Liver (tissue), 9 donors: ENCODE results near the gene ENDOU. TPM values are rescaled to one million over a fixed set of nuclear protein-coding genes. Genes with fewer than 3 reads are reported as not detected.

Experiments
- DNase-seq: peaks from one replicate; pipeline ENCODE4 v3.0.0-alpha.2; 2017; ENCODE audit warnings: low spot score
- H3K27ac ChIP-seq, 2 donors: one replicate each; pipeline ENCODE4 v1.7.0; 2013; ENCODE audit warnings: inconsistent platforms in 2 of 2, low read length in 2 of 2, control low read depth in 1 of 2, low read depth in 1 of 2, mild to moderate bottlenecking in 1 of 2
- H3K27me3 ChIP-seq, 4 donors: one replicate each; pipeline versions ENCODE4 v1.6.1 to v1.7.0; 2013; ENCODE audit warnings: low read length in 3 of 4, inconsistent platforms in 1 of 4, mild to moderate bottlenecking in 1 of 4, moderate library complexity in 1 of 4; ENCODE audit not compliant: control insufficient read depth in 4 of 4, insufficient read depth in 4 of 4
- H3K36me3 ChIP-seq, 4 donors: one replicate each; pipeline versions ENCODE4 v1.6.1 to v1.7.0; 2013; ENCODE audit warnings: low read length in 3 of 4, mild to moderate bottlenecking in 3 of 4, low read depth in 1 of 4, moderate library complexity in 1 of 4; ENCODE audit not compliant: control insufficient read depth in 4 of 4, insufficient read depth in 3 of 4
- H3K4me1 ChIP-seq, 4 donors: one replicate each; pipeline versions ENCODE4 v1.6.1 to v1.7.0; 2013; ENCODE audit warnings: low read length in 3 of 4, mild to moderate bottlenecking in 3 of 4, moderate library complexity in 1 of 4; ENCODE audit not compliant: control insufficient read depth in 4 of 4, insufficient read depth in 4 of 4
- H3K4me3 ChIP-seq, 3 donors: one replicate each; pipeline versions ENCODE4 v1.6.1 to v1.7.0; 2013; ENCODE audit warnings: low read length in 3 of 3, control low read depth in 1 of 3, low read depth in 1 of 3, mild to moderate bottlenecking in 1 of 3
- H3K9ac ChIP-seq, 2 donors: one replicate each; pipeline ENCODE4 v1.7.0; 2013; ENCODE audit warnings: low read length in 2 of 2, mild to moderate bottlenecking in 2 of 2, moderate library complexity in 2 of 2, control low read depth in 1 of 2, low read depth in 1 of 2
- H3K9me3 ChIP-seq, 4 donors: one replicate each; pipeline versions ENCODE4 v1.6.1 to v1.7.0; 2013; ENCODE audit warnings: low read length in 3 of 4; ENCODE audit not compliant: control insufficient read depth in 4 of 4
- ATF3 ChIP-seq: IDR thresholded peaks from 2 replicates; pipeline ENCODE4 v1.6.1; 2016; ENCODE audit warnings: antibody characterized with exemption
- CTCF ChIP-seq: fragments of 150-350 bp; IDR thresholded peaks from 2 replicates; pipeline ENCODE4 v1.5.1; 2017; ENCODE audit warnings: improper control_type of control experiment, low read depth, low read length; ENCODE audit not compliant: missing input control
- EGR1 ChIP-seq, 2 donors: IDR thresholded peaks; 2 replicates each; pipeline ENCODE4 v1.6.1; 2016 to 2018; ENCODE audit warnings: antibody characterized with exemption in 2 of 2, low read depth in 2 of 2
- FOXA1 ChIP-seq: IDR thresholded peaks from 2 replicates; pipeline ENCODE4 v1.6.1; 2016; ENCODE audit warnings: antibody characterized with exemption
- FOXA2 ChIP-seq: IDR thresholded peaks from 2 replicates; pipeline ENCODE4 v1.6.1; 2016; ENCODE audit warnings: antibody characterized with exemption
- GABPA ChIP-seq, 2 donors: IDR thresholded peaks in 1 of 2; conservative IDR thresholded peaks in 1 of 2; 2 replicates each; pipeline ENCODE4 v1.6.1; 2016; ENCODE audit warnings: antibody characterized with exemption in 2 of 2, mild to moderate bottlenecking in 1 of 2, moderate library complexity in 1 of 2
- HNF4A ChIP-seq, 2 donors: conservative IDR thresholded peaks; 2 replicates each; pipeline ENCODE4 v1.6.1; 2016; ENCODE audit warnings: antibody characterized with exemption in 2 of 2, mild to moderate bottlenecking in 2 of 2
- HNF4G ChIP-seq: IDR thresholded peaks from 2 replicates; pipeline ENCODE4 v1.6.1; 2016; ENCODE audit warnings: antibody characterized with exemption
- JUND ChIP-seq, 2 donors: IDR thresholded peaks; 2 replicates each; pipeline ENCODE4 v1.6.1; 2016; ENCODE audit warnings: antibody characterized with exemption in 2 of 2
- MAX ChIP-seq: IDR thresholded peaks from 2 replicates; pipeline ENCODE4 v1.6.1; 2016; ENCODE audit warnings: antibody characterized with exemption
- NR2F2 ChIP-seq: IDR thresholded peaks from 2 replicates; pipeline ENCODE4 v1.6.1; 2016; ENCODE audit warnings: antibody characterized with exemption
- RAD21 ChIP-seq, 2 donors: IDR thresholded peaks; 2 replicates each; pipeline ENCODE4 v1.6.1; 2016; ENCODE audit warnings: antibody characterized with exemption in 2 of 2, mild to moderate bottlenecking in 2 of 2
- REST ChIP-seq: IDR thresholded peaks from 2 replicates; pipeline ENCODE4 v1.6.1; 2016; ENCODE audit warnings: antibody characterized with exemption, mild to moderate bottlenecking
- RXRA ChIP-seq, 2 donors: IDR thresholded peaks; 2 replicates each; pipeline ENCODE4 v1.6.1; 2017 to 2018; ENCODE audit warnings: antibody characterized with exemption in 2 of 2, mild to moderate bottlenecking in 1 of 2
- SP1 ChIP-seq: IDR thresholded peaks from 2 replicates; pipeline ENCODE4 v1.6.1; 2018; ENCODE audit warnings: antibody characterized with exemption, mild to moderate bottlenecking
- TAF1 ChIP-seq: conservative IDR thresholded peaks from 2 replicates; pipeline ENCODE4 v1.6.1; 2016; ENCODE audit warnings: antibody characterized with exemption, mild to moderate bottlenecking
- YY1 ChIP-seq: IDR thresholded peaks from 2 replicates; pipeline ENCODE4 v1.6.1; 2016; ENCODE audit warnings: antibody characterized with exemption, mild to moderate bottlenecking
- ZBTB33 ChIP-seq: IDR thresholded peaks from 2 replicates; pipeline ENCODE4 v1.6.1; 2016; ENCODE audit warnings: antibody characterized with exemption
- WGBS: extraction: QIAGEN DNeasy Blood & Tissue Kit; methylation state at CpG from one replicate; pipeline ENCODE4 v1.1.7; 2013; 5-methylcytosine and 5-hydroxymethylcytosine counted together
- polyA plus RNA-seq, 2 donors: library from polyadenylated mRNA; stranded (reverse) in 1 of 2; unstranded in 1 of 2; fragments of 200-250 nt in 1 of 2; fragments of >200 nt in 1 of 2; fragmentation: Nextera tagmentation in 1 of 2; extraction: Ambion mirVana in 1 of 2; gene quantifications; one replicate each; pipeline versions ENCODE4 v1.2.1 to v1.2.3, GENCODE V29; 2013 to 2015
- total RNA-seq, 2 donors: library from RNA; depleted of rRNA; stranded (reverse); fragments of >200 nt; gene quantifications; one replicate each; pipeline ENCODE4 v1.2.3, GENCODE V29; 2014
- donor health status: healthy.
- donor health status: healthy.
- donor health status: healthy.
- donor health status: healthy.
- donor health status: healthy.

Gene ENDOU
- total and polyA plus RNA-seq, 4 donors: 0.25 TPM; not detected in 3

- Histone ChIP-seq H3K27me3 (no peaks in the 10 kb centered on the region), H3K4me3 (peak overlapping the region; percentile 78 to 99 (median 91)), H3K36me3 (peaks cover 2 to 10% (median 8%) of the 10 kb centered on the region in 4 donors), H3K9ac (no peak overlapping the region), H3K9me3 (no peaks in the 10 kb centered on the region), H3K4me1 (peaks cover 5 to 20% (median 15%) of the 10 kb centered on the region in 4 donors), H3K27ac (no peak overlapping the region)
- TF ChIP-seq SP1: no peak
- no peak for TF ChIP-seq RXRA (IDR thresholded peaks at IDR 0.05)
- TF ChIP-seq MAX: no peak
- no peak for TF ChIP-seq JUND (IDR thresholded peaks at IDR 0.05)
- no peak for TF ChIP-seq HNF4G
- TF ChIP-seq FOXA2: no peak
- TF ChIP-seq TAF1: no peak
- 94% methylated on average over 9 of the region's 9 CpGs for WGBS
- DNase-seq: no peak
Measured at GRCh38 chr12:47704719-47705118, 20.6 kb downstream of the ENDOU start.

GRCh38 chr12:47700263-47700662, 25.0 kb downstream of the ENDOU start:
- DNase-seq: no peak
- H3K27me3 ChIP-seq: no peaks in the 10 kb centered on the region
- 96% methylated on average over 2 of the region's 2 CpGs for whole genome bisulfite sequencing
- H3K9ac ChIP-seq: no peak overlapping the region
- H3K36me3 ChIP-seq: peaks cover 2 to 13% (median 12%) of the 10 kb centered on the region in 4 donors
- no peak overlapping the region for H3K4me3 ChIP-seq
- H3K27ac ChIP-seq: no peak overlapping the region
- no peaks in the 10 kb centered on the region for H3K9me3 ChIP-seq
- peaks cover 5 to 7% (median 6%) of the 10 kb centered on the region in 4 donors for H3K4me1 ChIP-seq
- TF ChIP-seq MAX (no peak), REST (no peak), RXRA (IDR thresholded peaks at IDR 0.05) (no peak), EGR1 (IDR thresholded peaks at IDR 0.05; ENCODE audit: low read depth in 2 of 2) (no peak), HNF4G (no peak), ZBTB33 (no peak), JUND (IDR thresholded peaks at IDR 0.05) (no peak), RAD21 (IDR thresholded peaks at IDR 0.05) (no peak), NR2F2 (no peak), FOXA1 (no peak), FOXA2 (no peak), GABPA (IDR thresholded peaks at IDR 0.05 in 1 of 2, conservative IDR thresholded peaks at IDR 0.05 in 1 of 2) (no peak), YY1 (no peak), HNF4A (conservative IDR thresholded peaks at IDR 0.05) (no peak), SP1 (no peak), CTCF (no peak), ATF3 (no peak)
